HG03469 (cell line): Measurements from ENCODE around the gene OLFM3.

Experiments
- ATAC-seq: cut with Tn5 transposase; IDR thresholded peaks from one replicate; pipeline ENCODE4 v1.9.1; 2021; ENCODE audit warnings: mild to moderate bottlenecking, moderate library complexity, moderate number of reproducible peaks; ENCODE audit not compliant: unreplicated experiment

The OLFM3 gene

DNA sequence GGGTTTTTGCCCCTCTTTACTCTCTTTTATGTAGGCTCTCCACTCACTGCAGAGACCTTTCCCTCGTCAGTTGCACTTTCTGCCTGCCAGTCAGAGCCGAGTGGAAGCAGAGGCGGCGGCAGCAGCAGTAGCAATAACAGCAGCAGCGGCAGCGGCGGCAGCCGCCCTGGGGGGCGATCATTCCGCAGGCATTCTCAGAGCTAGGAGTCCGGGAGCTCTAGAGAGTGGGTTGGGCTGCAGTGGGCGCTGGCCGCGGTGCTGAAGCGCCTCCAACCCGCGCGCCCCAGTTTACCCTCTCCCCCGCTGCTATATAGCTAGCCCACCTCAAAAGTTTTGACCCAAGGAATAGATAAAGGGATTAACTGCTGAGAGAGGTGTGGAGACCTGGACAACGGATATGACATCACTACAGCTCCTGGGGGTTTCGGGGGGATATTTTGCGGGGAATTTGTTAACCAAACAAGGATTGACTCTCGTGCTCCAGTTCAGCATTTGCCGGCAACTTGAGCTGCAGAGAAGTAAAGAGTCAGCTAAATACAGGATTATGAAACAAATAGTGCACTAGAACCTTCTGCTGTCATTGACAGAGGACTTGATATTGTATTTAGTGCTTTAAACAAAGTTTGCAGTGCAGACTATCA is at the start of gene OLFM3:
Gene OLFM3 (minus strand): TSS at position 102 of the 641 bp plus-strand sequence.
- ATAC-seq = no peak

- ATAC-seq = no peak
Observed at GRCh38 chr1:102045752-102046151, 49.0 kb upstream of the OLFM3 start.

DNA sequence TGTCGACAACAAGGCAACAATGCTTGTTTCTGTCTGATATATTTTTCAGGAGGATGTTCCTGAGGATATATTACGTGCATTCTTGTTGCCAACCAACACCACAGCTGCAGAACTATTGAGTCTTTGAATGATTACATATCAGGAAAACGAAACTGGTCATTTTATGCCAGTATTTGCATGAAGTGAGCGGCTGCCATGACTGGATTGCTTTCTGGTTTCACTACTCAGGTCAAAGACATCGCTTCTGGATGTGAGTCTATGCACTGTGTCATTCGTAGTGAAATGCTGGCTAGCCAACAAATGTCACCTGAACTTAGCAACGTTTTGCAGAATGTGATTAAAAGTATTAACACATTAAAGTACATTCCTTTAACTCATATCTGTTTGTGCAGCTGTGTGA is 35.8 kb upstream of the OLFM3 start:
- peak; percentile 80 for ATAC-seq

- ATAC-seq = no peak
Observed at GRCh38 chr1:102019530-102019929, 22.8 kb upstream of the OLFM3 start.

GRCh38 chr1:102015728-102016127 is 19.0 kb upstream of the OLFM3 start:
- no peak for ATAC-seq

DNA sequence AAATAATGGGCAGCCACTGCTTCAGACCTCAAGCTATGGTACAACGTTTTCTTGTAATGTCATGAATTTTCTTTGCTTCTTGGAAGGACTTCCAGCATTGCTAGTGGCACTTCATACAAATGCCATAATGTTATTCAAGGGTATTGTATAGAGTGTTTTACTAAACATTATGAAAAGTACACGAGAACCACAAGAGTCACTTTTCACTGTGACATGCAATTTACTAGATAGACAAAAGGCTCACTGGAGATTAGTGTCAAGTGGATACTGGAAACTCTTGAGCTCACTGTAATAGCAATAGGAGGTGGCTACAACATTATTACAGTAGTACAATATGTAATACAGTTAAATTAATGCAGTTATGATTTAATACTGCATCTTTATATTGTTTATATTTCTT is 5.3 kb upstream of the OLFM3 start:
- no peak for ATAC-seq

GRCh38 chr1:101995984-101996745 is 561 bp downstream of the OLFM3 start:
- no peak for ATAC-seq

DNA sequence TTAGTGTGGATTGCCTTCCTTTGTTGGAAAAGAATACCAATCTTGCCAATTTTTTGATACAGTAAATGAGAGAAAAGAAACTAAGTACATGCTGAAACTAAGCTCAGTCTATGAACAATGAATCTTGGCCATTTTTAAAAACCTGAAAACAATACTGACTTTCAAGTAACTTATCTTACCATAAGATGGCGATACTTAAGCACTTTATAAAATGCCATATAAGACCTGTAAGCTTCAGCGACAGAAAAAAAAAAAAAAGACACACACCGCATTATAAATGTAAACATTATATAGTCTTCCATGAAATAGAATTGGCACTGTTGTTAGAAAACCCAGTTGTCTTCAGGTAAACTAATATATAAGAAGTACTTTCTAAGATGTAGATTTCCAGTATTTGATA is 3.0 kb downstream of the OLFM3 start:
- no peak for ATAC-seq

DNA sequence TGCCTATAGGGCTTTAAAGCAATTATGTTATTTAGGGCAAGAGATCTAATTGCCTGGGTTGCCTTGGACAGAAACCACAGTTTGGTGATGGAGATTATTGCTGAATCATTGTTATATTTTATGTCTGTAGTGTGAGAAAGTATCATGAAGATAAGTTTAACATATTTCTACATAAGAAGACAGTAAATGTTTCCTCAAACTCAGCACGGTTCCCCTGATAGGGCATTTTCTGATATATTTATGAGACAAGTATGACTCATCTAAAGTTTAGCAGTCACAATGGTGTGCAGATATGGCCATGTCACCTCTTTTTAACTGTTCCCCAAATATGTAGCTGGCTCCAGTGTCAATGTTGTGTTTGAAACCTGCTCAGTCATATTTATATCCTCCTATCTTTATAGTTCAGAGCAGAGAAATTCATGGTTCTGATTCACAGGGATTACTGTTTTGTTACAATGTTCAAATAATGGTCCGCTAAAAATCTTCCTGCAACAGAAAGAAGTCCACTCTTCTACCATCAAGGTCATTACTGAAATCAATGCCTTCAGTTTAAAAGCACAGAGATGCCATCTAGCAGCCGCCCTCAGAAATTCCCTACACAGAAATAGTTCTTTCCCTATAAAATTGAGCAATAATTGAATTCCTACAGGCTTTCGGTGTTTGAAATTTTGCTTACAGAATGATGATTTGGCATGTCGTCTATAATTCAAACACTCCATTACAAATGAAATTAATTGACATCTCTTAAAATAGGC is 3.7 kb downstream of the OLFM3 start:
- no peak for ATAC-seq

DNA sequence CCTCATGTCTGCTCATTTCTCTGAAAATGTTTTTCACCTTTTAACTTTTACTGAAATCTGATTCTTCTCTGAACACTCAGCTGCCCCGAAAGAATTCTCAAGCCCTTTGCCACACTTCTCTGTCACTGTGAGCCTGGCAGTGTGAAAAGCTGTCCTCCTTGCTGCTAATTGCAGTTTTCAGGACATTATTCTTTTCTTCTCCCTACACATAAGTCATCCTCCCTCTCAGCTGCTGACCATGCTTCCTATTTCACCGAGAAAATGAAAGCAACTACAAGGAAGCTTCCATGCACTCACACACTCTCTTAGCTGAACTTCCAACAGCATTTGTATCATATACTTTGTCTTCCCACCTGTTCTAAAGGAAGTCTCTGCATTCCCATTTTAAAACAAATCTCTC is 15.8 kb downstream of the OLFM3 start:
- ATAC-seq = no peak

GRCh38 chr1:101977266-101977665 is 19.5 kb downstream of the OLFM3 start:
- ATAC-seq = no peak

DNA sequence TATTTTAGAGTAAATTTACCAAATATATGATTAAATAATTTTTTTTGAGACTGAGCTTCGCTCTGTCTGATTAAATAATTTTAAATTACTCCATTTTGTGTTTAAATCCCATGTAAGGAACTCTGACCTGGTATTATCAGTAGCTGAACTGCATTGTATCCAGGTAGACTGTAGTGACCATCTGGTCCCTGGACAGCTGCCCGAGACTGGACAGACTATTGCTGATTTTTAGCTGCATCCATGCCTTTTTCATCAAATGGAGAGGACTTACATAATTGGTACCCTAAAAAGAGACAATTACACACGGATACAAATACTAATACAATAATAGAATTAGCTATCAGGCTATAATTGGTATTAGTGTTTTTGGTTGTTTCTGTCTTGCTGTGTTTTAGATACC is 20.6 kb downstream of the OLFM3 start:
- ATAC-seq = no peak

DNA sequence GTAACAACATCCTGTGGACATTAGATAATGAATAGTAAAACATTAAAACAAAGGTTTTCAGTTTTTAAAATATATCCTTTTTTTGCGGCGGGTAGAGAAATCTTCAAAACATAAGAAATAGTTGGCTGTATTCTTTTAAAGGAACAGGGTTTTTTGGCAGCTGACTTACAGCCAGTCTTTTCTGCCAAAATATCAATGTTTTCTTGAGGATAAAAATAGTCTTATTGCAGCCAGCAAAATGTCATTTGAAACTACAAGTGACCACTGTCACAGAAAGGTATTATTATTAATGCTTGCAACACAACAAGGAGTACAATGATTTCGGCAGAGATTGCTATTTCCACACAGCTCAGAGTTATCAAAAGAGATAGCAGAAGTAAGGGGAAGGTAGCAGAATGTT is 21.4 kb downstream of the OLFM3 start:
- no peak for ATAC-seq

- no peak for ATAC-seq
Observed at GRCh38 chr1:101974599-101975274, 22.0 kb downstream of the OLFM3 start.

- ATAC-seq = no peak
Observed at GRCh38 chr1:101971304-101971703, 25.4 kb downstream of the OLFM3 start.

DNA sequence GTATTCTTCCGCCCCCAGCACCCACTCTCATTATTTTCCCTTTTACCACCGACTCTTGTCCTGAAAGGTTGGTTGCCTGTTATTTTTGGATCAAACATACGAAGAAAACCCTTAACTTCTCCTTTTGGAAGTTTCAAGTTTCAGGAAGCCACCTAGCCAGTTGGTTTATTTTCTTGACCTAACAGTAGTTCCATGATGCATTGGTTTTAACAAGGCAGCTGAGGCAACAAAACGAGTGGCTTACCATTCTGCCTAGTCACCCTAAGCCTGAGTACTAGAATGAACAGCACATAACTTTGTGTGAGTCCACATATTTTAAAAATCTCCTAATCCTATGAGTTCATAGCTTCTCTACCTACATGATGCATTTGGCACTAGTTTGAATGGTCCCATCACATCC is 28.9 kb downstream of the OLFM3 start:
- no peak for ATAC-seq

DNA sequence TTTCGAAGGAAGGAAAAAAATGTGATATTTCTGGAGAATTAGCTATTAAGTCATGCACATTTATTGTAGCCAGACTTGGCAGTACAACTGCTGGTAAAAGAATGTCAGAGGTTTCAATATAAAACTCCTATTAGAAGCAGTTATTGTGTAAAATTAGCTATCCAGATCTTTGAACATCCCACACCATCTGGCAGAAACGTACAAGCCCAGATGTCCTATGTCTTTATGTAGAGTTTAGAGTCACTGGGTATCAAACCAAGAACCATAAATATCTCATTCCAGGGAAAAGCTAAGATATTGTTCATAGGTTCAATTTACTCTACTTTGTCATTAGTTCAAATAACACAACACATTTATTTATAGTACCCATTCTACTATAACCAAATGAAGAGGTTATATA is 31.4 kb downstream of the OLFM3 start:
- ATAC-seq = no peak

DNA sequence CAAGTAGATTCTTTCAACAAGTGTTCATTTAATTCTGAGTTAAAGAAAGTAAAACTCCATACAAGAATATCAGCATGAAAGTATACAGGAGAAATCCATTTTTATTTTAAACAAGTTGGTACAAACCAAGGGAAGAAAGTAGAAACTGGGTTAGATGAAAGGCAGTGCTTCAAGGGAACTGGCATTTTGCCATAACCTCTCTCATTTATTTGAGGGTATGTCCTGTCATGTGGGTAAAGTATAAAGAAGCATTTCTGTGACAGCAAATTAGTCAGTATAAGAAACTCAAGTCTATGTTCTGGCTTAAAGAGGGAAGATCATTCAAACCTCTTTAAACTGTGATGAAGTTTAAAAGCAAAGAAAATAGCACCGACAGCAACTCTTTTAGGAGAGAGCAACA is 32.0 kb downstream of the OLFM3 start:
- no peak for ATAC-seq

- ATAC-seq = no peak
Observed at GRCh38 chr1:101960142-101960541, 36.6 kb downstream of the OLFM3 start.

DNA sequence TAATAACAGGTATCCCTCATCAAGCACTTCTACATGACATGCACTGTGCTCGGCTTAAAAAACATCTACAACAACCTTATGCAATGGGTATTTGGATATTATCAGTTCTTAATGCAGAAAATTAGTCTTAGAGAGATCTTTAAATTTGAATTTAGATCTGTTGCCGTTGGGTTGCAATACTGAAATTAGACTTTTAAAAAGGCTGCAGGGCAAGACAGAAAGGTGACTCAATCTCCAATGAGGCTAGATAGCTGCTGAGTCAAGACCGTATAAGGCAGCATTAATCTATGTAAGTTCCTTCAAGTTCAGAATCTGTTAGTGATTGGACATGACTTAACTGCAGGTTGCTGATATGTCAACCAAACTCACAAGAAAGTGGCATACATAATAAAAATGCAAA is 37.3 kb downstream of the OLFM3 start:
- no peak for ATAC-seq

DNA sequence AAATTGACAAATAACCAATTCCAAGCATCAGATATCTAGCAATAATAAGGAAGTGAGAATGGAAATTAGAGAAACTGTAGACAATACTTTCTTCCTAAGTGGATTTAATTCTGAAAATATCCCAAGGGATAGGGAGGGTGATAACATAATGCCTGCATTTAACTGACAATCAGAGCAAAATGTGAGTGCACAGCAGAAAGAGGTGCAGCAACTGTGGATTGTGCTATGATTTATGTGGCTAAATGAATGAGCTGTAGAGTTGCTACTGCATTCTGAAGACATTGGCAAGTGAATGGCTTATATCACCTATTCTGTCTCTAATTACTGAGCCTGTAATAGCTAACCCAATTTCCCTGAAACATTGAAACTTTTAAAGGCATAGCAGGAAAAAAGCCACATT is 39.0 kb downstream of the OLFM3 start:
- no peak for ATAC-seq
